Loucy (cell line): ENCODE data around the gene C17orf113.

Source experiments
- H2AFZ ChIP-seq: fragments of 200-600 bp; sonication (generic); 2 replicates; pipeline ENCODE4 v1.6.0; 2016; ENCODE audit warnings: antibody characterized with exemption, mild to moderate bottlenecking, low read length, moderate library complexity
- H3F3A ChIP-seq: fragments of 200-600 bp; 2 replicates; pipeline ENCODE4 v1.6.0; 2016; ENCODE audit warnings: antibody characterized with exemption, low read depth, mild to moderate bottlenecking
- H3K27me3 ChIP-seq: fragments of 200-600 bp; sonication (generic); 2 replicates; pipeline ENCODE4 v1.6.1; 2014; ENCODE audit warnings: low read length, mild to moderate bottlenecking; ENCODE audit not compliant: insufficient read depth, poor library complexity, severe bottlenecking
- H3K36me3 ChIP-seq: fragments of 200-600 bp; sonication (generic); 2 replicates; pipeline ENCODE4 v1.6.1; 2016; ENCODE audit warnings: low read length; ENCODE audit not compliant: insufficient read depth
- H3K4me1 ChIP-seq: fragments of 200-600 bp; sonication (generic); 2 replicates; pipeline ENCODE4 v1.5.1; 2014; ENCODE audit warnings: low read length, mild to moderate bottlenecking; ENCODE audit not compliant: insufficient read depth, poor library complexity, severe bottlenecking
- H3K4me2 ChIP-seq: fragments of 200-600 bp; sonication (generic); 2 replicates; pipeline ENCODE4 v1.6.0; 2014; ENCODE audit warnings: antibody characterized with exemption, low read length, low read depth, mild to moderate bottlenecking; ENCODE audit not compliant: poor library complexity, severe bottlenecking
- H3K4me3 ChIP-seq: fragments of 200-600 bp; sonication (generic); 2 replicates; pipeline ENCODE4 v1.5.1; 2014; ENCODE audit warnings: low read length, mild to moderate bottlenecking, mixed read lengths; ENCODE audit not compliant: poor library complexity, severe bottlenecking
- H3K79me2 ChIP-seq: fragments of 200-600 bp; sonication (generic); 2 replicates; pipeline ENCODE4 v1.6.1; 2014; ENCODE audit warnings: low read length; ENCODE audit not compliant: insufficient read depth
- H3K9ac ChIP-seq: fragments of 200-600 bp; sonication (generic); 2 replicates; pipeline ENCODE4 v1.6.0; 2014; ENCODE audit warnings: mild to moderate bottlenecking, low read depth, low read length, moderate library complexity; ENCODE audit not compliant: poor library complexity, severe bottlenecking
- H3K9me2 ChIP-seq: fragments of 200-600 bp; sonication (generic); replicated peaks from 2 replicates; pipeline ENCODE4 v1.6.1; 2016; ENCODE audit warnings: low read depth, low read length, mixed read lengths
- H3K9me3 ChIP-seq: fragments of 200-600 bp; sonication (generic); 2 replicates; pipeline ENCODE4 v1.6.1; 2014; ENCODE audit warnings: mild to moderate bottlenecking, antibody characterized with exemption, low read length, low read depth; ENCODE audit not compliant: insufficient read depth
- H4K20me1 ChIP-seq: fragments of 200-600 bp; sonication (generic); 2 replicates; pipeline ENCODE4 v1.6.0; 2014; ENCODE audit warnings: antibody characterized with exemption, low read length, mild to moderate bottlenecking; ENCODE audit not compliant: insufficient read depth, poor library complexity, severe bottlenecking
- CTCF ChIP-seq: fragments of 200-600 bp; sonication (generic); conservative IDR thresholded peaks from 2 replicates; pipeline ENCODE4 v1.5.1; 2014; ENCODE audit warnings: mild to moderate bottlenecking, antibody characterized with exemption, low read length
- EZH2phosphoT487 ChIP-seq: fragments of 200-600 bp; IDR thresholded peaks from 2 replicates; pipeline ENCODE4 v1.6.1; 2018; ENCODE audit warnings: antibody characterized with exemption, mild to moderate bottlenecking, moderate library complexity, borderline replicate concordance

Gene C17orf113

GRCh38 chr17:42075789-42076188 is 25.4 kb upstream of the C17orf113 start:
- Histone ChIP-seq H3K4me3 (no peak overlapping the region), H3K9ac (no peak overlapping the region), H3K27me3 (no peaks in the 10 kb centered on the region), H3K9me3 (no peaks in the 10 kb centered on the region), H3K4me2 (no peak overlapping the region), H3K4me1 (peaks cover 35% of the 10 kb centered on the region), H3K79me2 (peaks cover 20% of the 10 kb centered on the region; the same call in 1 of the 2 replicates), H3K36me3 (no peaks in the 10 kb centered on the region), H3K9me2 (no peaks in the 10 kb centered on the region), H2AFZ (no peak overlapping the region), H3F3A (no peaks in the 10 kb centered on the region), H4K20me1 (no peaks in the 10 kb centered on the region)
- TF ChIP-seq EZH2phosphoT487 (no peak), CTCF (no peak)

GRCh38 chr17:42072323-42073187 is 22.2 kb upstream of the C17orf113 start:
- H3K4me1 ChIP-seq, result peaks cover 33% of the 10 kb centered on the region
- H2AFZ ChIP-seq, result peak overlapping the region; percentile 95
- peaks cover 20% of the 10 kb centered on the region; the same call in 1 of the 2 replicates for H3K79me2 ChIP-seq
- H4K20me1 ChIP-seq, result no peaks in the 10 kb centered on the region
- H3K27me3 ChIP-seq, result no peaks in the 10 kb centered on the region
- H3F3A ChIP-seq, result no peaks in the 10 kb centered on the region
- no peaks in the 10 kb centered on the region for H3K9me2 ChIP-seq
- H3K36me3 ChIP-seq, result no peaks in the 10 kb centered on the region
- peak overlapping the region; percentile 87 for H3K4me3 ChIP-seq
- peak overlapping the region; percentile 81 for H3K9ac ChIP-seq
- H3K4me2 ChIP-seq, result peak overlapping the region; percentile 86
- TF ChIP-seq CTCF (peak; percentile 34; the same call in 1 of the 2 replicates), EZH2phosphoT487 (no peak)
- no peaks in the 10 kb centered on the region for H3K9me3 ChIP-seq

GRCh38 chr17:42071810-42072209 is 21.4 kb upstream of the C17orf113 start:
- H3K9ac ChIP-seq, result peak overlapping the region; percentile 81
- H3K9me2 ChIP-seq, result no peaks in the 10 kb centered on the region
- H3K27me3 ChIP-seq, result no peaks in the 10 kb centered on the region
- H3F3A ChIP-seq, result no peaks in the 10 kb centered on the region
- H2AFZ ChIP-seq, result peak overlapping the region; percentile 95
- H3K4me3 ChIP-seq, result peak overlapping the region; percentile 87
- H3K4me2 ChIP-seq, result peak overlapping the region; percentile 86
- H3K9me3 ChIP-seq, result no peaks in the 10 kb centered on the region
- no peak for TF ChIP-seq EZH2phosphoT487
- no peak for TF ChIP-seq CTCF
- H3K36me3 ChIP-seq, result no peaks in the 10 kb centered on the region
- peaks cover 33% of the 10 kb centered on the region for H3K4me1 ChIP-seq
- peaks cover 20% of the 10 kb centered on the region; the same call in 1 of the 2 replicates for H3K79me2 ChIP-seq
- no peaks in the 10 kb centered on the region for H4K20me1 ChIP-seq
